ENCODE data around the gene RAB3A. TPM values are rescaled to one million over a fixed set of nuclear protein-coding genes. Genes with fewer than 3 reads are reported as not detected.
A peak's percentile ranks its signal among the peaks of the same experiment; 100 is the strongest.

The RAB3A gene
- total RNA-seq, 1 experiment from 2014 or later, result 10.6 TPM

- no peak for DNase-seq (ENCODE audit: low read depth, low spot score)
- ChIA-PET RAD21 (ENCODE audit: low non-redundant PET in 1 of 2, low total read pairs in 2 of 2, uncharacterized antibody in 2 of 2, unreplicated experiment in 2 of 2) (no interaction called here), CTCF (interaction anchor here (1.6 kb wide), 1 partner anchor 41 kb away, joined by 4 read pairs; no protein-coding TSS in a partner anchor), POLR2A (no interaction called here)
- Histone ChIP-seq H3K79me2 (ENCODE audit: insufficient read depth, low read length) (peaks cover 35% of the 10 kb centered on the region), H3K27me3 (ENCODE audit: insufficient read depth, low read length) (no peaks in the 10 kb centered on the region), H3K9me2 (ENCODE audit: insufficient read depth) (no peaks in the 10 kb centered on the region), H3K4me3 (replicated peaks in 1 of 2; ENCODE audit: low read depth in 1 of 2, low read length in 2 of 2) (peak overlapping the region; percentile 83 to 90), H3K27ac (ENCODE audit: low read depth, low read length) (peak overlapping the region; percentile 85), H4K20me1 (ENCODE audit: insufficient read depth) (no peaks in the 10 kb centered on the region), H3K4me2 (ENCODE audit: low read length) (peak overlapping the region; percentile 99), H3K36me3 (ENCODE audit: control insufficient read depth in 1 of 2, insufficient read depth in 2 of 2, low read length in 2 of 2) (peaks cover 0 to 11% of the 10 kb centered on the region in 2 experiments; a peak in 1 of 4 replicates), H2AFZ (ENCODE audit: low read depth, low read length, poor library complexity, severe bottlenecking) (no peak overlapping the region), H3K9me3 (ENCODE audit: control insufficient read depth in 1 of 2, insufficient read depth in 1 of 2, low read depth in 1 of 2, low read length in 2 of 2) (no peaks in the 10 kb centered on the region), H3K4me1 (ENCODE audit: control insufficient read depth in 1 of 2, insufficient read depth in 2 of 2, low read length in 2 of 2) (peaks cover 44 to 49% of the 10 kb centered on the region in 2 experiments), H3K9ac (ENCODE audit: low read length) (peak overlapping the region; percentile 98)
- BruUV-seq (replicated peaks), result no TSS peak
- ATAC-seq, result no peak
- TF ChIP-seq, protein P1, sequence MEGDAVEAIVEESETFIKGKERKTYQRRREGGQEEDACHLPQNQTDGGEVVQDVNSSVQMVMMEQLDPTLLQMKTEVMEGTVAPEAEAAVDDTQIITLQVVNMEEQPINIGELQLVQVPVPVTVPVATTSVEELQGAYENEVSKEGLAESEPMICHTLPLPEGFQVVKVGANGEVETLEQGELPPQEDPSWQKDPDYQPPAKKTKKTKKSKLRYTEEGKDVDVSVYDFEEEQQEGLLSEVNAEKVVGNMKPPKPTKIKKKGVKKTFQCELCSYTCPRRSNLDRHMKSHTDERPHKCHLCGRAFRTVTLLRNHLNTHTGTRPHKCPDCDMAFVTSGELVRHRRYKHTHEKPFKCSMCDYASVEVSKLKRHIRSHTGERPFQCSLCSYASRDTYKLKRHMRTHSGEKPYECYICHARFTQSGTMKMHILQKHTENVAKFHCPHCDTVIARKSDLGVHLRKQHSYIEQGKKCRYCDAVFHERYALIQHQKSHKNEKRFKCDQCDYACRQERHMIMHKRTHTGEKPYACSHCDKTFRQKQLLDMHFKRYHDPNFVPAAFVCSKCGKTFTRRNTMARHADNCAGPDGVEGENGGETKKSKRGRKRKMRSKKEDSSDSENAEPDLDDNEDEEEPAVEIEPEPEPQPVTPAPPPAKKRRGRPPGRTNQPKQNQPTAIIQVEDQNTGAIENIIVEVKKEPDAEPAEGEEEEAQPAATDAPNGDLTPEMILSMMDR (IDR thresholded peaks at IDR 0.05 in 2 of 3, conservative IDR thresholded peaks at IDR 0.05 in 1 of 3; ENCODE audit: borderline replicate concordance in 1 of 3, insufficient read depth in 1 of 3, low read depth in 2 of 3, low read length in 2 of 3), result no peak
- 0 out of 2 replicates have a peak, but pooled peaks have one; percentile 55 for TF ChIP-seq ZFX (IDR thresholded peaks at IDR 0.05)
- intact Hi-C loops (cut with micrococcal nuclease), result loop anchor here (10.0 kb wide), 1 partner anchor 149 kb away; the partner anchor contains the start of gene ARRDC2
Measured at GRCh38 chr19:18153556-18154134, 50.2 kb downstream of the RAB3A start.

GRCh38 chr19:18152817-18153555 lies 50.9 kb downstream of the RAB3A start, which contains the start of gene PIK3R2:
PIK3R2 (plus strand) TSS chr19:18153163; CDS start chr19:18155880, 2,717 bp downstream.
- Histone ChIP-seq H3K27ac (ENCODE audit: low read depth, low read length) (peak within 1 kb of the TSS; percentile 85), H3K27me3 (ENCODE audit: insufficient read depth, low read length) (no peaks in the 10 kb centered on the region), H3K79me2 (ENCODE audit: insufficient read depth, low read length) (peaks cover 35% of the 10 kb centered on the region), H3K4me3 (replicated peaks in 1 of 2; ENCODE audit: low read depth in 1 of 2, low read length in 2 of 2) (peak within 1 kb of the TSS; percentile 83 to 90), H3K9me3 (ENCODE audit: control insufficient read depth in 1 of 2, insufficient read depth in 1 of 2, low read depth in 1 of 2, low read length in 2 of 2) (no peaks in the 10 kb centered on the region), H3K4me2 (ENCODE audit: low read length) (peak within 1 kb of the TSS; percentile 99), H4K20me1 (ENCODE audit: insufficient read depth) (no peaks in the 10 kb centered on the region), H3K9me2 (ENCODE audit: insufficient read depth) (no peaks in the 10 kb centered on the region), H3K9ac (ENCODE audit: low read length) (peak within 1 kb of the TSS; percentile 98), H3K4me1 (ENCODE audit: control insufficient read depth in 1 of 2, insufficient read depth in 2 of 2, low read length in 2 of 2) (peaks cover 38 to 49% of the 10 kb centered on the region in 2 experiments), H2AFZ (ENCODE audit: low read depth, low read length, poor library complexity, severe bottlenecking) (no peak within 1 kb of the TSS), H3K36me3 (ENCODE audit: control insufficient read depth in 1 of 2, insufficient read depth in 2 of 2, low read length in 2 of 2) (peaks cover 0 to 11% of the 10 kb centered on the region in 2 experiments; a peak in 1 of 4 replicates)
- ChIA-PET RAD21 (ENCODE audit: low non-redundant PET in 1 of 2, low total read pairs in 2 of 2, uncharacterized antibody in 2 of 2, unreplicated experiment in 2 of 2) (no interaction called here), POLR2A (interaction anchor here (0.7 to 1.6 kb wide), 2 partner anchors 39 to 128 kb away, joined by 3 to 4 read pairs; partner anchors contain the start of gene JUND), CTCF (interaction anchor here (0.7 to 1.5 kb wide), 7 partner anchors 15 to 261 kb away, joined by 3 to 11 read pairs (median 3); partner anchors contain the start of gene MPV17L2)
- TF ChIP-seq ZFX (IDR thresholded peaks at IDR 0.05) (peak; percentile 83; the same call in 1 of the 2 replicates), CEBPB (IDR thresholded peaks at IDR 0.05; ENCODE audit: low read depth) (no peak), ZBTB33 (IDR thresholded peaks at IDR 0.05; ENCODE audit: extremely low read depth, insufficient replicate concordance, low read length) (peak; percentile 92), POLR2AphosphoS5 (IDR thresholded peaks at IDR 0.05; ENCODE audit: low read depth, low read length) (peak; percentile 51), POLR2A (IDR thresholded peaks at IDR 0.05; ENCODE audit: borderline replicate concordance, extremely low read depth, insufficient read depth, insufficient read length) (peak; percentile 20), YY1 (IDR thresholded peaks at IDR 0.05; ENCODE audit: extremely low read depth, insufficient replicate concordance, low read depth, low read length) (no peak)
- BruUV-seq (replicated peaks), result no TSS peak
- intact Hi-C loops (cut with micrococcal nuclease), result loop anchor here (1.0 to 10.0 kb wide), 2 partner anchors 36 to 148 kb away; partner anchors contain the start of gene ARRDC2
- DNase-seq (ENCODE audit: low read depth, low spot score), result peak; percentile 97
- ATAC-seq, result peak; percentile 90
